DND-41 (cell line): ENCODE results near the gene SLC23A1.
"Not testable (repeated sequence)": the region's sequence is repeated elsewhere in the genome, so short reads cannot be mapped to it uniquely, and the experiment has no call there.

Experiments
- ATAC-seq: fragments of 200-7000 bp; cut with Tn5 transposase; 3 replicates; pipeline ENCODE4 v1.9.1; 2021; ENCODE audit warnings: low read depth; ENCODE audit not compliant: insufficient read depth
- DNase-seq: peaks from one replicate; pipeline ENCODE4 v3.0.0-alpha.2; 2020
- H2AFZ ChIP-seq: 2 replicates; pipeline ENCODE4 v1.6.0; 2012; ENCODE audit warnings: low read depth, low read length
- H3K27ac ChIP-seq: 2 replicates; pipeline ENCODE4 v1.5.1; 2012; ENCODE audit warnings: low read length, inconsistent platforms
- H3K27me3 ChIP-seq: fragments of 200-600 bp; sonication (generic); 2 replicates; pipeline ENCODE4 v1.6.0; 2012; ENCODE audit warnings: low read length, mild to moderate bottlenecking, inconsistent platforms; ENCODE audit not compliant: insufficient read depth, poor library complexity
- H3K36me3 ChIP-seq: 2 replicates; pipeline ENCODE4 v1.5.1; 2012; ENCODE audit warnings: low read length, inconsistent platforms; ENCODE audit not compliant: insufficient read depth
- H3K4me1 ChIP-seq: 2 replicates; pipeline ENCODE4 v1.5.1; 2012; ENCODE audit warnings: mild to moderate bottlenecking, low read length; ENCODE audit not compliant: insufficient read depth
- H3K4me2 ChIP-seq: 2 replicates; pipeline ENCODE4 v1.6.0; 2012; ENCODE audit warnings: mild to moderate bottlenecking, moderate library complexity, low read length, inconsistent platforms; ENCODE audit not compliant: insufficient read depth
- H3K4me3 ChIP-seq, 2 experiments: fragments of 200-600 bp in 1 of 2; shearing (Covaris generic) in 1 of 2; 2 replicates each; pipeline ENCODE4 v1.5.1; 2012 to 2016; ENCODE audit warnings: inconsistent platforms in 2 of 2, low read length in 2 of 2, mild to moderate bottlenecking in 2 of 2, low read depth in 1 of 2, moderate library complexity in 1 of 2
- H3K79me2 ChIP-seq: 2 replicates; pipeline ENCODE4 v1.6.0; 2012; ENCODE audit warnings: low read length, inconsistent platforms; ENCODE audit not compliant: insufficient read depth
- H3K9ac ChIP-seq: 2 replicates; pipeline ENCODE4 v1.6.0; 2012; ENCODE audit warnings: low read depth, mild to moderate bottlenecking, inconsistent platforms, low read length, moderate library complexity
- H3K9me3 ChIP-seq: 2 replicates; pipeline ENCODE4 v1.5.1; 2012; ENCODE audit warnings: low read length, moderate library complexity, mild to moderate bottlenecking, inconsistent platforms; ENCODE audit not compliant: insufficient read depth, severe bottlenecking
- H4K20me1 ChIP-seq: 2 replicates; pipeline ENCODE4 v1.6.0; 2012; ENCODE audit warnings: low read length; ENCODE audit not compliant: insufficient read depth
- EZH2 ChIP-seq: IDR thresholded peaks from 3 replicates; pipeline ENCODE4 v1.6.1; 2012; ENCODE audit warnings: borderline replicate concordance, low read depth, mild to moderate bottlenecking, moderate library complexity, low read length, inconsistent platforms; ENCODE audit not compliant: severe bottlenecking
- TF ChIP-seq, protein P1 (sequence below): IDR thresholded peaks from 2 replicates; pipeline ENCODE4 v1.5.1; 2012; ENCODE audit warnings: borderline replicate concordance, low read length, moderate library complexity, mild to moderate bottlenecking; ENCODE audit not compliant: poor library complexity, severe bottlenecking; ENCODE audit errors: extremely low read depth

SLC23A1 gene

DNA sequence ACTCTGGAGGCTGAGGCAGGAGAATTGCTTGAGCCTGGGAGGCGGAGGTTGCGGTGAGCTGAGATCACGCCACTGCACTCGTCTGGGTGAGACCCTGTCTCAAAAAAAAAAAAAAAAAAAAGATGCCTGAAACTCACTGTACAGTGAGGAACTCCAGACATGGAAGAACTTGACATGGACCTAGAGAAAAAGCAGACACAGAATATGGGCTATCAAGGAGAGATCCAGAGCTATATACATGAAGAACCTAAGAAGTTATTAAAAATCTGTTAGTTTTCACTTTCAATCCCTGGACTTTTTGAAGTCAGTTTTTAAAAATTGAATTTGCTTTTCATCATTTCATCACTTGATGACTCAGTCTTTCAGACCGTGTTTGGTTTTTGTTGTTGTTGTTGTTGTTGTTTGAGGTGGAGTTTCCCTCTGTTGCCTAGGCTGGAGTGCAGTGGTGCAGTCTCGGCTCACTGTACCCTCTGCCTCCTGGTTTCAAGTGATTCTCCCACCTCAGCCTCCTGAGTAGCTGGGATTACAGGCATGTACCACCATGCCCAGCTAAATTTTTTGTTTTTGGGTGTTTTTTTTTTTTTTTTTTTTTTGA lies 21.2 kb downstream of the SLC23A1 start:
- Histone ChIP-seq H3K27me3 (no peaks in the 10 kb centered on the region), H4K20me1 (peaks cover 73% of the 10 kb centered on the region), H3K79me2 (peaks cover 89% of the 10 kb centered on the region), H3K9me3 (no peaks in the 10 kb centered on the region), H3K4me3 (no peak overlapping the region), H3K4me2 (no peak overlapping the region), H2AFZ (no peak overlapping the region), H3K9ac (no peak overlapping the region), H3K27ac (no peak overlapping the region), H3K4me1 (no peaks in the 10 kb centered on the region), H3K36me3 (peaks cover 64% of the 10 kb centered on the region)
- ATAC-seq = no peak
- TF ChIP-seq EZH2 = no peak
- no peak for DNase-seq

DNA sequence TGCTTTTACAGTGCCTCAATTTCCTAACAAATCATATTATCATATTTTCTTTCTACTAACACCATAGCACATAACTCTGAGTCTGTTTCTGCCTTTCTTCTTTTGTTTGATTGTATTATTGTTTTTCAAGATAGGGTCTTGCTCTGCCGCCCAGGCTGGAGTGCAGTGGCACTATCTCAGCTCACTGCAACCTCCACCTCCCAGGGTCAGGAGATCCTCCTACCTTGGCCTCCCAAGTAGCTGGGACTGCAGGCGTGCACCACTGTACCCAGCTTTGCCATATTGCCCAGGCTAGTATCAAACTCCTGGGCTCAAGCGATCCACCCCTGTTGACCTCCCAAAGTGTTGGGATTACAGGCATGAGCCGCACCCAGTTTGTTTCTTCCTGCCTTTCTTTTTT lies 22.7 kb downstream of the SLC23A1 start:
- H4K20me1 ChIP-seq = peaks cover 87% of the 10 kb centered on the region
- ATAC-seq = no peak

DNA sequence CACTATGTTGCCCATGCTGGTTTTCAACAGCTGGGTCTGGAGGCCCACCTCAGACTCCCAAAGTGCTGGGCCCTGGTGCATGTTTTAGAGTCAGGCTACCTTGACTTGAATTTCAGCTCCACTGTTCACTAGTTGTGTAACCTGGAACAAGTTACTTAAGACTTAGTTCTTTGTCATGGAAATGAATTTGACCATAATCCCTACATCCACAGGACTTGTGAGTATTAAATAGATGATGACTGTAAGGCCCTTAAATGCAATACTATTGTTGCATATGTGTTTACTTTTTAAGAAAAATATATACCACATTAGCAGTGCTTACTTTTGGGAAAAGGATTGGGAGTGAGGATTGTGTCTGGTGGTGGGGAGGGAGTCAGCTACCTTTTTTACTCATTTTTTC lies 25.0 kb downstream of the SLC23A1 start:
- no peaks in the 10 kb centered on the region for H3K9me3 ChIP-seq
- no peak for DNase-seq
- H3K36me3 ChIP-seq = peaks cover 56% of the 10 kb centered on the region
- H3K79me2 ChIP-seq = peaks cover 100% of the 10 kb centered on the region
- H3K27me3 ChIP-seq = no peaks in the 10 kb centered on the region
- H3K4me3 ChIP-seq = no peak overlapping the region
- H2AFZ ChIP-seq = no peak overlapping the region
- no peaks in the 10 kb centered on the region for H3K4me1 ChIP-seq
- ATAC-seq = no peak
- peaks cover 89% of the 10 kb centered on the region for H4K20me1 ChIP-seq
- no peak overlapping the region for H3K9ac ChIP-seq
- TF ChIP-seq EZH2 = no peak
- TF ChIP-seq, protein P1, sequence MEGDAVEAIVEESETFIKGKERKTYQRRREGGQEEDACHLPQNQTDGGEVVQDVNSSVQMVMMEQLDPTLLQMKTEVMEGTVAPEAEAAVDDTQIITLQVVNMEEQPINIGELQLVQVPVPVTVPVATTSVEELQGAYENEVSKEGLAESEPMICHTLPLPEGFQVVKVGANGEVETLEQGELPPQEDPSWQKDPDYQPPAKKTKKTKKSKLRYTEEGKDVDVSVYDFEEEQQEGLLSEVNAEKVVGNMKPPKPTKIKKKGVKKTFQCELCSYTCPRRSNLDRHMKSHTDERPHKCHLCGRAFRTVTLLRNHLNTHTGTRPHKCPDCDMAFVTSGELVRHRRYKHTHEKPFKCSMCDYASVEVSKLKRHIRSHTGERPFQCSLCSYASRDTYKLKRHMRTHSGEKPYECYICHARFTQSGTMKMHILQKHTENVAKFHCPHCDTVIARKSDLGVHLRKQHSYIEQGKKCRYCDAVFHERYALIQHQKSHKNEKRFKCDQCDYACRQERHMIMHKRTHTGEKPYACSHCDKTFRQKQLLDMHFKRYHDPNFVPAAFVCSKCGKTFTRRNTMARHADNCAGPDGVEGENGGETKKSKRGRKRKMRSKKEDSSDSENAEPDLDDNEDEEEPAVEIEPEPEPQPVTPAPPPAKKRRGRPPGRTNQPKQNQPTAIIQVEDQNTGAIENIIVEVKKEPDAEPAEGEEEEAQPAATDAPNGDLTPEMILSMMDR = no peak
- no peak overlapping the region for H3K27ac ChIP-seq
- no peak overlapping the region for H3K4me2 ChIP-seq

More for the DNA sequence above, 22.7 kb downstream of the SLC23A1 start:
- no peaks in the 10 kb centered on the region for H3K9me3 ChIP-seq
- no peak overlapping the region for H3K4me2 ChIP-seq
- TF ChIP-seq, protein P1 = no peak
- no peak for TF ChIP-seq EZH2
- H2AFZ ChIP-seq = no peak overlapping the region
- H3K4me3 ChIP-seq = no peak overlapping the region
- H3K9ac ChIP-seq = no peak overlapping the region
- no peak overlapping the region for H3K27ac ChIP-seq
- H3K36me3 ChIP-seq = peaks cover 60% of the 10 kb centered on the region
- no peaks in the 10 kb centered on the region for H3K4me1 ChIP-seq
- DNase-seq = no peak
- H3K79me2 ChIP-seq = peaks cover 95% of the 10 kb centered on the region
- no peaks in the 10 kb centered on the region for H3K27me3 ChIP-seq

DNA sequence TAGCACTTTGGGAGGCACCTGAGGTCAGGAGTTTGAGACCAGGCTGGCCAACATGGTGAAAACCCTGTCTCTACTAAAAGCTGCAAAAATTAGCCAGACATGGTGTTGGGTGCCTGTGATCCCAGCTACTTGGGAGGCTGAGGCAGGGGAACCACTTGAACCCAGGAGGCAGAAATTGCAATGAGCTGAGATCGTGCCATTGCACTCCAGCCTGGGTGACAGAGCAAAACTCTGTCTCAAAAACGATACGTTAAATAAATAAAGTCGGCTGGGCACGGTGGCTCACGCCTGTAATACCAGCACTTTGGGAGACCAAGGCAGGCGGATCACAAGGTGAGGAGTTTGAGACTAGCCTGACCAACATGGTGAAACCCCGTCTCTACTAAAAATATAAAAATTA lies 27.2 kb downstream of the SLC23A1 start:
- H2AFZ ChIP-seq, ATAC-seq, DNase-seq, H3K27ac ChIP-seq, H3K9ac ChIP-seq, H3K27me3 ChIP-seq, H3K4me1 ChIP-seq, H3K4me2 ChIP-seq, H3K9me3 ChIP-seq, H3K4me3 ChIP-seq: not testable (repeated sequence)
- H3K79me2 ChIP-seq = peaks cover 100% of the 10 kb centered on the region
- H4K20me1 ChIP-seq = peaks cover 91% of the 10 kb centered on the region
- peaks cover 54% of the 10 kb centered on the region for H3K36me3 ChIP-seq
